NK-92 (cell line): ENCODE measurements around the gene TPSG1.
"Not testable (repeated sequence)": the region's sequence is repeated elsewhere in the genome, so short reads cannot be mapped to it uniquely, and the experiment has no call there.

ENCODE experiments used
- DNase-seq: peaks from one replicate; lab custom pipeline; 2025; ENCODE audit not compliant: unreplicated experiment; lab: John Stamatoyannopoulos, UW

TPSG1 gene

DNA sequence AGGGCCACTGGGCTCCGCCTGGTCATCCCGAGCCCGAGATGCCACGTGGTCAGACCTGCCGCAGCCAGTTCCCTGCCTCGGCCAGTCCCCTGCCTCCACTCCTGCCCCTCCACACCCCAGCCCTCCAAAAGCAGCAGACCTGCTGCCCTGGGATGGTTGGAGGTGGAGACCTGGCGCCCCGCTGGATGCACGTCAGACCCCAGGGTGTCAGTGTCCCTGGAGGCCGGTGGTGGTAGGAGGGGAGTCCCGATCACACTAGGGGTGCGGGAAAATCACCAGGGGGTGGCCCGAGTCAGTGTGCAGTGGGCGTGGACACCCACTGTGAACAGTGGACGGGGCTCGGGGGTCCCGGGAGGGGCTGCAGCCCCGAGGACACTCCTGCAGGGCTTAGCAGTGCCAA, 26.9 kb downstream of the TPSG1 start:
- DNase-seq = no peak

DNA sequence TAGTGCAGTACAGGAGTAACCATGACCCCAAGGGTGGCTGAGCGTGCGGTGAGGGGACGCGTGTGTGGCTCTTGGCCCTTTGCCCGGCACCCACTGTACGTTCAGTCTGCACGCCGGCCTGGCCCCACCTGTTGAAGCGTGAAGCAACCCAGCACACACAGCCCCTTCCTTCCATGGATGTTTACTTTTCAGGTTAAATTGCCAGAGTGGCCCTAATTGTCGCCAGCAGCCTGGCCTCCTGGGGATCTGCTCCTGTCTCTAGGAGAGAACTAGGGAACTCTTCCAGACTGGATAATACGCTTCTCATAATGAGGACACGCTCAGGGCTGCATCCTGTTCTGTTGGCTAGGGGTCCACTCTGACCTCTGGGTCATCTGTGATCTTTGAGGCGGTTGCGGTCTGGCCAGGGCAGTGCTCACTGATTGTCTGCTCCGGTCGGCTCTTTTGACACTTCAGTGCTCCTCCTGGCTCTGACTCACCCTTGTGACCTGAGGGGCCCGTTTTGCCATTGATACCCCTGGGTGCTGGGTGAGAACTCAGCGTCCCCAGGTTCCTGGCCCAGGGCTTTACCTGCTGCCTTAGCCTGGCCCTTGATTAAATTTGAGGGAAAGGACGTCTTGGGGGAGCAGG, 27.7 kb downstream of the TPSG1 start:
- DNase-seq = no peak

DNA sequence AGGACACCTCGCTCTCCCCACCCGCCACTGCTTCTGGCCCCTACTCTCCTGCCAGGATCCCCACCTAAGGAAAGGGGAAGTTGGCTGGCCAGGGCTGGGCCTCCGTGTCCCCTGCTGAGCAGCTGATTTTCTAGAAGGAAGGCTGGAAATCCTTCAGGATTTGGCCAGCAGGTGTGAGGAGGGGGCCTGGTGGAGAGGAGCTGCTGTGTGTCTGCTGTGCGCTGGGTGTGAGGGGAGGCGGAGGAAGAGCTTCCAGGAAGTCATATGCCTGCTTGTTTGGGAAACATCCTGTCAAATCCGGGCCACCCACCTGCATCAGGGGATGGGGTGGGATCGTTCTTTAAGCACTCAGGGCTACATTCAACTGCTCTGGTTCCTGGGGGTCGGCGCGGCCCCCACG, 28.6 kb downstream of the TPSG1 start:
- no peak for DNase-seq

DNA sequence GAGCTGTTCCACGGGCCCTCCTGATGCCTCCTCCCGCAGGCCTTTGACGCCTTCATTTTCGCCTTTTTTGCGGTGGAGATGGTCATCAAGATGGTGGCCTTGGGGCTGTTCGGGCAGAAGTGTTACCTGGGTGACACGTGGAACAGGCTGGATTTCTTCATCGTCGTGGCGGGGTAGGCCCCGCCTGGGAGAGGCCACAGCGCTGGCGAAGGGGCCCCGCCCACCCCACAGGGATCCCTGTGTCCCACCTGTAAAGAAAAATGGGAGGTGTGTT, 29.7 kb downstream of the TPSG1 start:
- no peak for DNase-seq

DNA sequence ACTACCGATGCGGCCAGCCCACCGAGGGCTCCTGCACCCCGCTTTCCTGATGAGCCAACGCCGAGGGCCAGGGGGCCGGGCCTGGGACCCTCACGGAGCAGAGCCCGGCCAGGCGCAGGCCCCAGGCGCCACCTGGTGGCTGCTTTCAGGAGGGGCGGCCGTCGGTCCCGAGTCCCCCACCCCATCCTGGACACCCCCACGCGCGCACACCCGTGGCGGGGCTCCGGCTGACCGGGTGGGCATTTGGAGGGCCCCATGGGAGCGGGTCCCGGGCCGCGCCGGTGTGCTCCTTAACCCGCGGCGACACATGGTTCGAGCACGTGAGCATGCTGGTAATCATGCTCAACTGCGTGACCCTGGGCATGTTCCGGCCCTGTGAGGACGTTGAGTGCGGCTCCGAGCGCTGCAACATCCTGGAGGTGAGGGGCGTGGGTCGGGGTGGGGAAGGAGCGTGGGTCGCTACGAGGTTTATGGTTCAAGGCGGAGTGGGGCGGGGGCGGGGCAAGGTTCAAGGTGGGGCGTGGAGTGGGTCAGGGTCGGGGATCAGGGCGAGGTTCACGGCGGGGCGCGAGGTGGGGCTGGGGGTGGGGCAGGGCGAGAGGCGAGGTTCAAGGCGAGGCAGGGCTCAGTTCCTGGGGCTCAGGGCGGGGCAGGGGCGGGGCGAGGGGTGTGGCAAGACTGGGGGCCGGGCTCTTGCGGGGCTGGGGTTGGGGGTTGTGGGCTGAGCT, 30.2 kb downstream of the TPSG1 start:
- DNase-seq = no peak

DNA sequence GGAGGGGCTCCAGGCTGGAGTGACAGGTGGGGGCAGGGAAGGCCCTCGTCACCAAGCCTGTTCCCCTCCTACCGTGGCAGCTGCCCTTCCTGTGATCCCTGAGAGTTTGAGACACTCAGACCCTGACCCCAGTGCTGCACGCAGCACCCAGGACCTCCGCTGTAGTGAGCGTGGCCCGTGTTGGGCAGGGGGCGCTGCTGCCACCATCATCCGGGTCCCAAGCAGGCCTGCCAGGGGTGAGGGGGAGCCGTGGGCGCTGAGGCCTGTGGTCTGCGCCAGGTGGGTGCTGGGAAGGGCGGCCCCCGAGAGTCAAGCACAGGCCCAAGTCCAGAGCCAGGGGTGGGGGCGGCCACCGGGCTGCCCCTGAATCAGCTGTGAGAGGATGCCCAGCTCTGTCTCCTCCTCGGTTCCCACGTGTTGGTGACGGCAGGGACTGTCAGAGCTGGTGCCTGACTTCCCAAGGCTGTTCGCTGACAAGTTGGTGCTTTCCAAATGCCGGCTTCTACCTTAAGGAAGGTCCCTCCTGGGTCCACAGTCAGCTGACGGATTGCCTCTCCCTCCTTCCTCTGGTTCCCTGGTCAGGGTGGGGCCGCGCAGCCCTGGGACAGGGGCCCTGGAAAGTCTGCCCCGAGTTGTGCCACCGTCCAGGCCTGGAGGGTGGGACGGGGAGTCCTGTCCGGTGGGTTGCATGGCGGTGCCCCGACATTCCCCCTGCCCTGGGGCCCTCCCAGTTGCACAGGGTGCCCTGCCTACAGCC, 31.1 kb downstream of the TPSG1 start:
- no peak for DNase-seq

DNA sequence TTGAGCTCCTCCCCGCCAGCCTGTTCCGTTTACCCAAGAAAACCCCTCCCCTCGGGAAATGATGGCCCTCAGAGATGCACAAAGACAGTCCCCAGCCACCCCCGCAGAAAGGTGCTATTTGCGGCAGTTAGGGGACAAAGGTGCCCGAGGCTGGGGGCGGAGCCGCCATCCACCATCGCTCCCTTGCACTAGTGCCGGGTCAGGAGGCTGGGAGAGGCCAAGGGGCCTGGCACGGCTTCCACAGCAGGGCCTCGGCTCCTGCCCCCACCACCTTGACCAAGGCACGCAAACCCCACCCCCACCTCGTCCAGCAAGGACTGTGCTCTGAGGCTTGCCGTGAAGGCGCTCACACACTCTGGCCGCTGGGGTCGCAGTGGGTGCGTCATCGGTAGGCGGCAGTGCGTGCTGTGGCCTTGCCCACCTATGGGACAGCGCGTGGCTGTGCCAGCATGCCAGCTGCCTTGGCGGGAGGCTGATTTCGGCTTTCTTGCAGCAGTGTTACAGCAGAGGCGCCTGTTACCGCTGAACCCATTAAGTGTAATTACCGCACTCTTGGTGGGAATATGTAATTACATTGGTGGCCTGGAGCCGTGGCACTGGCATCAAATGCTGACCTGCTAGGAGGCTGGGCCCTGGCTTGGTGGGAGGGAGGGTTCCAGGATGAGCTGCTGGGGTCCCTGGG, 31.8 kb downstream of the TPSG1 start:
- DNase-seq = no peak

DNA sequence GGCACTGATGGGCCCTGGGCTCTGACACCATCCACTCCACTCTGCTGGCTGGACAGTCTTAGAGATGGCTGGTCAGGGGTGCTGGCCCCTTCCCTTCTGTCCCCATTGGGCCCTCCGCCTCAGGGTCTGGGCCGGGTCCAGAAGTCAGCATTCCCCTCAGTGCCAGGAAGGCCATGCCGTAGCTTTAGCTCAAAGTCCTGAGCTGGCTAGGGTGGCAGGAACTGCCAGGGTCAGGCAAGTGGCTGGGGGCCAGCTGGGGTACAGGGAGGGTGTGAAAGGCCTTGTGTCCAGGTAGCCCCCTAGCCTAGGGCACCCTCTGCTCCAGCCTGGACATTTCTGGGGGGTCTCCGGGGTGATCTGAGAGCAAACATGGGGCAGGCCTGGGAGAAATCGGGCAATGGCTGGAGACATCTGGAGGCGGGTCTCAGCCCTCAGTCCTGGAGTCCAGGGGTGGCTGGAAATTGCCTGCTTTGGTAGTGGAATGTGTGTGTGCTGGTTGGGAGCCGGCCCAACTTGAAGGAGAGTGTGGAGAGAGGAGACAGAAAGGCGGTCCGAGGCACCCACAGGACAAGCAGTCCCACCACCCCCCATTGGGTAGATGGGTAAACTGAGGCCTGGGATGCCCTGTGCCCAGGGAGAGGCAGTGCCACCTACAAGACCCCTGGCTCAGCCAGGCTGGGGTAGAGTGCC, 32.5 kb downstream of the TPSG1 start:
- no peak for DNase-seq

DNA sequence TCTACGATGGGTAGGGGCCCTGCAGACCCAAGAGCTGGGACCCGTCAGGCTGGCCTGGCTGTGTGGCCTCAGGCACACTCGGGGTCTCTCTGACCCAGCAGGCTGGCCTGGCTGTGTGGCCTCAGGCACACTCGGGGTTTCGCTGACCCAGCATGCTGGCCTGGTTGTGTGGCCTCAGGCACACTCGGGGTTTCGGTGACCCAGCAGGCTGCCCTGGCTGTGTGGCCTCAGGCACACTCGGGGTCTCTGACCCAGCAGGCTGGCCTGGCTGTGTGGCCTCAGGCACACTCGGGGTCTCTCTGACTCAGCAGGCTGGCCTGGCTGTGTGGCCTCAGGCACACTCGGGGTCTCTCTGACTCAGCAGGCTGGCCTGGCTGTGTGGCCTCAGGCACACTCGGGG, 34.3 kb downstream of the TPSG1 start:
- DNase-seq = not testable (repeated sequence)

DNA sequence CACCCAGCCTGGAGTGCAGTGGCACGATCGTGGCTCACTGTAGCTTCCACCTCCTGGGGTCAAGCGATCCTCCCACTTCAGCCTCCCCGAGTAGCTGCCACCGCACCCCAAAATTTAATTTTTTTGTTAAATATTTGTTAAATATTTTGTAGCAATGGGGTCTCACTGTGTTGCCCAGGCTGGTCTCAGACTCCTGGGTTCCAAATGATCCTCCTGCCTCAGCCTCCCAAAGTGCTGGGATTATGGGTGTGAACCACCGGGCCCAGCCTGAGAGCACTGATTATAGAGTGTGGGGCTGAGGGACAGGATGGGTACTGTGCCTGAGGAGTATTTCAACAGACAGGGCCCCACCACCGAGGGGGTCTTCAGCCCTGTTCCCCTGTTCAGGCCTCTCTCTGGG, 35.6 kb downstream of the TPSG1 start:
- DNase-seq = no peak

DNA sequence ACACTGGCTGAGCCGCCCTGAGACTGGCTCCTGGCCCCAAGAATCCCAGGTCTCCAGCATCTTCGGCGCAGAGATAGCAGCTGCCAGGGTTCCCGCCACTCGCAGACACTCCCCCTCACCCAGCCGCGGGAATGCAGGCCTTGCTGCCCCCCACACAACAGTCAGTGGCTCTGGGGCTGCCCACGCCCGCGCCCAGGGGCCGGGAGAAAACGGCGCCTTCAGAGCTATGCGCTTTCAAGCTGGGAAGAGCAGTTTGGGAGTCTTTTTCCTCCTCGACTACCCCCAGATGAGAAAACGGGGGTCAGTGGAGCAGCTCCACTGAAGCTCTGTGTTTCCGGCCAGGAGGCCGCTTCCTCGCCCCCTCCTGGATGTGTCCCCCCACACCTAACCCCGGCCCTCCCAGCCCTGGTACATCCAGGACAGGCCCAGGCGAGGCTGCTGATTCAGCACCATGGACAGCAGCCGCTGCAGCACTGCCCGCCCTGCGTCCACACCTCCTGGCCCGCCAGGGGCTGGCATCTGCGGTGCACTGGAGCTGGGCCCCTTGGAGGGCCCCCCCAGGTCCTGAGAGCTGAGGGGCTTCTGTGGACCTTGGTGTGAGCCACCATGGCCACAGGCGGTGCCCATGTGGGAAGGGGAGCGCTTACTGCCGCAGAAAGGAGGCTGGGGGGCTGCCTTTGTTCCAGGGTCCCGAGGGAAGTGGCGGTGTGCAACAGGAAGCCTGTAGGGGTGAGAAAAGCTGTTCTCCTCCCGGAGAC, 36.5 kb downstream of the TPSG1 start:
- DNase-seq = no peak

DNA sequence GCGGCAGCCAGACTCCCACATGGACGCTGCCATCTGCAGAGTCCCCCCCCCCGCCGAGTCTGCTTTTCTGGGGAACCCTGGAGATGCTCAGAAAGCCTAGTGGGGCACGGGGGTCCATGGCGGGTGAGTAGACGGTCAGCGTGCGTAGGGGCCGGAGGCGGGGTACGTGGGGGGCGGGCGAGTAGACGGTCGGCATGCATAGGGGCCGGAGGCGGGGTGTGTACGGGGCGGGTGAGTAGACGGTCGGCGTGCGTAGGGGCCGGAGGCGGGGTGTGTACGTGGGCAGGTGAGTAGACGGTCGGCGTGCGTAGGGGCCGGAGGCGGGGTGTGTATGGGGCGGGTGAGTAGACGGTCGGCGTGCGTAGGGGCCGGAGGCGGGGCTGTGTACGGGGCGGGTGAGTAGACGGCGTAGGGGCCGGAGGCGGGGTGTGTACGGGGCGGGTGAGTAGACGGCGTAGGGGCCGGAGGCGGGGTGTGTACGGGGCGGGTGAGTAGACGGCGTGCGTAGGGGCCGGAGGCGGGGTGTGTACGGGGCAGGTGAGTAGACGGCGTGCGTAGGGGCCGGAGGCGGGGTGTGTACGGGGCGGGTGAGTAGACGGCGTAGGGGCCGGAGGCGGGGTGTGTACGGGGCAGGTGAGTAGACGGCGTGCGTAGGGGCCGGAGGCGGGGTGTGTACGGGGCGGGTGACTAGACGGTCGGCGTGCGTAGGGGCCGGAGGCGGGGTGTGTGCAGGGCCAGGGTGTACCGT, 39.4 kb downstream of the TPSG1 start:
- DNase-seq = not testable (repeated sequence)

DNA sequence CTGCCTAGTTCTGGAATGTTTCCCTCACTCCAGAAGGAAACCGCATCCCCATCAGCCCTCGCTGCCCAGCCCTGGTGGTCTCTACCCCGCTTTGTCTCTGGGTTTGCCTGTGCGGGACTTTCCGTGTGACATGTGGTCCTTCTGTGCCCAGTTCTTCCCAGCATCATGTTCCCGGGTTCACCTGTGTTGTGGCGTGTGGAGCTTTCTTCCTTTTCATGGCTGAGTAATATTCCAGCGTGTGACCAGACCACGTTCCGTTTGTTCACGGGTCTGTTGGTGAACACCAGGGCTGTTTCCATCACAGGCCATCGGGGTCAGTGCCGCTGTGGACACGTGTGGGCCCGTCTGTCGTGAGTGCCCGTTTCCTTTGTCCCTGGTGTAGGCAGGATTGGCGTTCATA, 40.1 kb downstream of the TPSG1 start:
- DNase-seq = no peak

DNA sequence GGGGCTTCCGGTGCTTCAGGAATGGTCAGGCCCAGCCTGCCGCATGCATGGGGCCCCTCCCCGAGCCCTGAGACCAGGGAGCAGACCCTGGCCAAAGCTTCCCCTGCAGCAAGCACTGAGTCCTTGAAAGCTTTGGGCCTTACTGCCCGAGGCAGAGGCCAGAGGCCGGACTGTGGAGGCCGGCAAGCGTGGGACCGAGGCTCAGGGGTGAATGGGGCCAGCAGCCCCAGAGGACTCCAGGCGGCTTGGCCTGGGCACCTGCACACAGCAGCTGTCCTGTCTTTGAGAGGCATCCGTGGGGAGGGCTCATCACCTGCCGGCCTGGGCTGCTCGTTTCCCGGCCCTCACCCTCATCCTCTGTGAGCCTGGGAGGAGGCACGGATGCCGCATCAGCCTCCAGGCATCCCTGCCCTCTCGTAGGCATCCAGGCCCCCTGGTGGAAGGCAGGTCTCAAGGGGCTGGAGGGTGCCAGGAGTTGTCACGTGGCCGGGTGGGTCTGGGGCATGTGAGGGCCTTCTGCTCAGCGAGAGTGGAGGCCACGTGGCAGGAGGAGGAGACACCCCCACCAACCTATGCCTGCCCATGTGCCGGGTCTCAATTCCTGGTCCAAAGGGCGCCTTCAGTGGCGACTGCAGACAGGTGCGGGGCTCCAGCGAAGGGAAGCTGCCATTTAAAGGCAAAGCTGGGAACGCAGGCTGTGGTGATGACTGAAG, 40.8 kb downstream of the TPSG1 start:
- no peak for DNase-seq

DNA sequence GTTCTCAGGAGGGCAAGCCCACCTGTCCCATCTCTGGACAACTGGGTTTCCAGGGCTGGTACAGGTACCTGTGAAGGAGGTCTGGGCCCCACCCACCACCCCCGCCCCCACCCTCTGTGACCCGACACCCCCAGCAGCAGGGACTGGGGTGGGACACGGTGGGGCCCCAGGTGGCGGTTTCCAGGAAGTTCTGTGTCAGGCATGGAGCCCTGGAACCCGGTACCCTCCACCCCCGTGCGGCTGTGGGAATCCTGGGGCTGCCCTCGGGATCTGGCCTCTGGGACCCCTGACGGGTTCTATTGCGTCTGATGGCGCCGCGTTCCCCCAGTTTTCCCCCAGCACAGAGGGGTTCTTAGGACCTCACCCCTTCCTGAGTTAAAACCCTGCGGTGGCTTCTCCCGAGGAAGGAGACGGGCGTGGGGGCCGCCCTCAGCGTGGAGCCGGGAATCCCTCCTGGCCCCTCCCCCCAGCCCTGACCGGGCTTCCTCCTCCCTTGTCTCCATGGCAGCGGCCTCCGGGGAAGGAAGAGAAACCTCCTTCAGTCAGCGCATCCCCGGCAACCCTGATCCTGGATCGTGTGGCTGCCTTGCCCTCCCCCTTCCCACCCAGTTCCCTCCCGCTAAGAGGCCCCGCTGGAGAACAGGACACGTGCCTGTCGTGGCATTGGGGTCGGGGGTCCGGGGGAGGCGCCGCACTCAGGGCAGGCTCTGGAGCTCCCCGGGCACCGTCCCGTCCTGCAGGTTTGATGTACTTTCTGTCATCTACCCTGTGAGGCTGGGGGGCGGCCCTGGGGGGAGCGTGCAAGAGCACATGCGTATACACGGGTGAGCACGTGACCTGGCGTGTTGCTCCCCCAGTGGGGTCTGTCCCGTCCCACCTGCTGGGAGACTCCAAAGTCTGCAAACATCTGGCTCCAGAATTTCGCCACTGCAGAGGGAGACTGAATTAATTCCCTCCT, 41.8 kb downstream of the TPSG1 start:
- no peak for DNase-seq

DNA sequence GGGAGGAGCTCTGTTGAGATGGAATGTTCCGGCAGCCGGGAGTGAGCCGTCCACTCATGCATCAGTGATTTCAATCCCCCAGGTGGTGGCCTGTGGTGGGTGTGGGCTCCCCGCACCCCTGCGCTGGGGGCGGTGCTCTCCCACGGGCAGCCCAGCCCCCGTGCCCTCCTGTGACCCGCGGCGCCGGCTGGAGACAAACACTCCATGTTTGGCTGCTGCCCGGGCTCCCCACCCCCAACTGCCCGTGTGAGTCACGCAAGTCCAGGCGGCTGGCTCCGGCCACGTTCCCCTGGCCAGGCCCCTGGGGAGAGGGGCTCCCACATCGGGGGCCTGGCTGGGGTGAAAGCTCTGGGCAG, 42.8 kb downstream of the TPSG1 start:
- DNase-seq = no peak

DNA sequence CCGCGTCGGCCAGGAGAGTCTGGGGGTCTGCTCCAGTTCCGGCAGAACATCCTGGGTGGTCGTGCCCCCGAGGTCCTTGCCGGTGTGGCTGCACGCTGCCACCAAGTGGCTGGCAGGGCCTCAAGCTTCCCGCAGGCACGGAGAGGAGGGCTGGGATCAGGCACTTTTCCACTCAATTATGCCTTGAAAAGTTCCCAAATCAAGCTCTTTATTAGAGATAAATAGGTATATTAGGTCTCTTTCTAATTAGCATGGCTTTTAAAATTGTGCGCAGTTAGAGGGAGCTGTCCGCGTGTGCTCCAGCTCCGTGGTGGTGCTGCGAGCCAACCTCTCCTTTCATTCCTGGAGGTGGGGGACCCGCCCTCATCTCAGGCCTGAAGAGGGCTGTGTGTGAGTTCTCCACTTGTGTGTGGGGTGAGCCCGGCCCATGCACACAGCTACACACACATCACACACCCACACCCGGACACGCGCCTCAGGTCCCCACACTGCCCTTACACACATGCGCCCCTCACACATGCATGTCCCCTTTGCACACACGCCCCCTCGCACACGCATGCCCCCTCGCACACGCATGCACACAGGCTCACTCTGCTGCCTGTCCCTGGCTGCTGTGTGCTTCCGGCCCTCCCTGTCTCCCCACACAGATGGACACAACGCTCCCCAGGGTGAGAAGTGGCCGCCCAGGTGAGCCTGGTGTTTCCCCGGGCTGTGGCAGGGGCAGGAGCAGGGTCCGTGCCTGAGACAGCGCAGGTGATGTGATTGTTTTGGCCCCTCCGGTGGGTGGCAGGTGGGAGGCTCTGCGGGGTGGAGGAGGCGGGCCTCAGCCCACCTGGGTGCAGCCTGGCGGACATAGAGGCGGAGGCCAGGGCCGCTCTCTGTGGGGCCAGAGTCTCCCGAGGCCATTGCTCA, 43.4 kb downstream of the TPSG1 start:
- no peak for DNase-seq
